Epithelial cell of proximal tubule (primary cell): ENCODE measurements around the gene AUTS2. TPM values are rescaled to one million over a fixed set of nuclear protein-coding genes. Genes with fewer than 3 reads are reported as not detected.
A peak's percentile ranks its signal among the peaks of the same experiment; 100 is the strongest.

Source experiments
- DNase-seq: peaks from one replicate; pipeline ENCODE4 v3.0.0-alpha.2; 2011; ENCODE audit warnings: low read depth
- H3K4me3 ChIP-seq: 2 replicates; pipeline ENCODE4 v1.5.1; 2011; ENCODE audit warnings: low read depth, mild to moderate bottlenecking, low read length
- total RNA-seq: library from RNA; depleted of rRNA; stranded (reverse); fragments of >200 nt; gene quantifications from 2 replicates; pipeline ENCODE4 v1.2.3, GENCODE V29; 2015
- TF ChIP-seq, protein P1 (sequence below): conservative IDR thresholded peaks from 2 replicates; pipeline ENCODE4 v1.5.1; 2012; ENCODE audit warnings: low read depth, mild to moderate bottlenecking, low read length

The AUTS2 gene
- total RNA-seq, 1 donor from 2014 or later: 10.0 TPM

DNA sequence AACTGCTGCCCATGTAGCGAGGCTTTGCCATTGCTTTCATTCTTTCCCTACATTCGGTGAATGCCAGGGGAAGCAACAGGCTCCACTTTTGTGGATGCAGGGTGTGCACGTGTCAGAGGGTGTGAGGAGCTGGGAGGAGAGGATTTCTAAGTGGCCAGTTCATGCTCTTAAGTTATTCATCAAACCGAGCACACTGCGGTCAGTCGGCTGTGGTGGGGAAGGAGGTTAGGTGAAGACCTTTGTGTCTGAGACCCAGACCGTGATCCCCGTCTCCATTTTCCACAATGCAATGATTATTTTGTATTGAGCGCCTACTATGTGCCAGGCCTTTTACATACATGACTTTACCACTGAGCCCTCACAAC is 1095.0 kb downstream of the AUTS2 start:
- TF ChIP-seq, protein P1, sequence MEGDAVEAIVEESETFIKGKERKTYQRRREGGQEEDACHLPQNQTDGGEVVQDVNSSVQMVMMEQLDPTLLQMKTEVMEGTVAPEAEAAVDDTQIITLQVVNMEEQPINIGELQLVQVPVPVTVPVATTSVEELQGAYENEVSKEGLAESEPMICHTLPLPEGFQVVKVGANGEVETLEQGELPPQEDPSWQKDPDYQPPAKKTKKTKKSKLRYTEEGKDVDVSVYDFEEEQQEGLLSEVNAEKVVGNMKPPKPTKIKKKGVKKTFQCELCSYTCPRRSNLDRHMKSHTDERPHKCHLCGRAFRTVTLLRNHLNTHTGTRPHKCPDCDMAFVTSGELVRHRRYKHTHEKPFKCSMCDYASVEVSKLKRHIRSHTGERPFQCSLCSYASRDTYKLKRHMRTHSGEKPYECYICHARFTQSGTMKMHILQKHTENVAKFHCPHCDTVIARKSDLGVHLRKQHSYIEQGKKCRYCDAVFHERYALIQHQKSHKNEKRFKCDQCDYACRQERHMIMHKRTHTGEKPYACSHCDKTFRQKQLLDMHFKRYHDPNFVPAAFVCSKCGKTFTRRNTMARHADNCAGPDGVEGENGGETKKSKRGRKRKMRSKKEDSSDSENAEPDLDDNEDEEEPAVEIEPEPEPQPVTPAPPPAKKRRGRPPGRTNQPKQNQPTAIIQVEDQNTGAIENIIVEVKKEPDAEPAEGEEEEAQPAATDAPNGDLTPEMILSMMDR: peak; percentile 10
- H3K4me3 ChIP-seq: peak overlapping the region; percentile 80
- peak; percentile 59 for DNase-seq

DNA sequence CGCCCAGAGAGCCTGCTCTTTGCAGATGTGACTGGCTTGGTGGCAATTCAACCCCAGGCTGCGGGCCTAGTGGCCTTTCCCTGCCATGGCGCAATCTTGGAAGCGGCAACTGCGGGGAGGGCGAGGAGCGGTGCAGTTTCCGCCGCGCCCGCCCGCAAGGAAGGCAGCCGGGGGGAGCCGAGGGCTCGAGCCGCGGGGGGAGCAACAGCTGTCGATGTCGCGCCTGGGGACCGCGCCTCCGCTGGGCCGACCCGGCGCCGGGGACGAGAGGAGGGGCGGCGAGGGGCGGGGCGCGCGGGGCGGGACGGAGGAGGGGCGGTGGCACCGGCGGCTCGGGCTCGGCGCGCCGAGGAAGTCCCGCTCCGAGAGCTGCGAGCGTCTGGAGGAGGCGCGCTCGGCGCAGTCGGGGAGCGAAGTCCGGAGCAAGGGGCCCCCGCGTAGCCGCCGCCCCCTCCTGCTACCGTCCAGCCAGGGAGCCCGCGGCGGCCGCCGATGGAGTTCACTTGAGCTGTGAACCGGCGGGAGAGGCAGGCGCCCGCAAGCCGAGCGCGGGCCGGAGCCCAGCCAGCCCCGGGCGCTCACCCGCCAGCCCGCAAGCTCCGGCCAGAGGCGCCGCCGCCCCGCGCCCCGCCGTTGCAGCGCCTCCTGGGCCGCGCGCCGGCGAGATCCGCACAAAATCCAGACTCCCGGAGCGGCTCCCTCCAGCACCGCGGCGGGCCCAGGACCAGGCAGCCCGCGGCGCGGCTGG is 1095.6 kb downstream of the AUTS2 start:
- H3K4me3 ChIP-seq: peak overlapping the region; percentile 80
- no peak for DNase-seq
- TF ChIP-seq, protein P1: no peak

DNA sequence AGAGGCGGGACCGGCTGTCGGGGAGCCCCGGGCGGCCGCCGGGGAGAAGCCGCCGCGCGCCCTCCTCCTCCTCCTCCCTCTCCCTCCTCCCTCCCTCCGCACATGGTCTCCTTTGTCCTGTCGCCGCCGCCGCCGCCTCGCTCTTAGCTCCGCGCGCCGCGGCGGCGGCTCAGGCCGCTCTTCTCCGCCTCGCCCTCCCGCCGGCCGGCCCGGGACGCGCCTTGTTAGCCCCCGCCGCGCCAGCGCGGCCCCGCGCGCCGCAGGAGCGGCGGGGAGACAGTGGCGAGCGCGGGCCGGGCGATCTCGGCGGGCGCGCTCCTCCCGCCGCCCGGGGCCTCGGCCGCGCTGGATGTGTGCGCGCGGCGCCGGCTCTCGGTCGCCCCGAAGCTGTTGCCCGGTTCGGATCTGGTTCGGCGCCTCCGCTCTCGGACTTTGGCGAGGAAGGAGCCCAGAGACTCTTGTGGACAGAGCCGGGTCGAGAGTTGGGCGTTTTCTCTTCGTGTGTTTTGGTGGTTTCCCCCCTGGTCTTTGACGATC is 1096.2 kb downstream of the AUTS2 start:
- TF ChIP-seq, protein P1: no peak
- no peak for DNase-seq
- peak overlapping the region; percentile 80 for H3K4me3 ChIP-seq

DNA sequence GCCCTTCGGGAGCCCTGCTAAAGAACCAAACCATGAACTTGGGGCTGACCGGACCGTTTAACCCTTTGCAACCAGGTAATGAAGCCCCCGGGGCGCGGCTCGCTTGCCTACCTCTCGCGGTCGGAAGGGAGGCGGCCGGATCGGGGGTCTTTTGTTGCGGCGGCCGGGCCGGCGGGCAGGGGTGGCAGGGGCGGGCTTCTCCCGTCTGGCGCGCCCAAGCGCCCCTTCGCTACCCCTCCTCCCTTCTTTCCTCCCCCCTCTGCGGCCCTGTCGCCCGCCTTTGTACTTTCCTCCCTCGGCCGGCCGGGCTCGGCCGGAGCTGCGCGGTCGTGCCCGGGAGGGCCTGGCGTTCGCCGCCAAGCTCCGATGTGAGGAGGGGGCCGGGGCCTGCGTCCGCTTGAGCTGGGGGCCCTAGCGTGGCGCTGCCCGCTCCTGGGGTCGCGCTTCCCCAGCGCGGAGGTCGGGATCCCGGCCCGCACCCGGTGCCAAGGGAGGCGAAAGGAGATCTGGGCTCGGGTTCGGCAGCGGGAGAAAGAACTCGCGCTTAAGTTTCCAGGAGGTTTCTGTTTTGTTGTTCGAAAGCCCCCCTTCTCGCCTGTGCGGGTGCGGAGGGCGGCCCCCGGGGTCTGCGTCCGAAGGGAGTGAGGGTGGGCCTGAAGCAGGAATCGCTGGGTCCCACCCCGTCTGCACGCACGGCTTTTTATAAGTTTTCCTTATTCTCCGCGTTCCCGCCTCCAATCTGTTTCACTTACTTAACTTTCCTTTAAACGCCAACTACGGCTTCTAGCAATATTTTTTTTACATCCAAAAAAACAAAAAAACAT is 1096.9 kb downstream of the AUTS2 start:
- peak overlapping the region; percentile 80 for H3K4me3 ChIP-seq
- DNase-seq: no peak
- TF ChIP-seq, protein P1: no peak

DNA sequence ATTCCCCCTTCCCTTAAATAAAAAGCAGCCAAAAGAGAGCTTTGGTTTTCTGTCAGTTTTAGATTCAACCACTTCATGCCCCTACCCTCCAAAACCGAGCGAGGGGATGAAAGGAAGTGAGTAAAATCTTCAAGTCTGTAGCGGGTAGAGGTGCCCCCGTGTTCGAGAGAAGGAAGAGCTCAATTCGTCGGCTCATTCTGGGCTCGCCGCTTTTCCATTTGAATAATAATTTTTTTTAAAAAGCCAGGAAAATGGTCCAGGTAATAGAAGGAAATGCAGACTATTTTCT is 1097.5 kb downstream of the AUTS2 start:
- TF ChIP-seq, protein P1: no peak
- DNase-seq: peak; percentile 7
- peak overlapping the region; percentile 80 for H3K4me3 ChIP-seq

DNA sequence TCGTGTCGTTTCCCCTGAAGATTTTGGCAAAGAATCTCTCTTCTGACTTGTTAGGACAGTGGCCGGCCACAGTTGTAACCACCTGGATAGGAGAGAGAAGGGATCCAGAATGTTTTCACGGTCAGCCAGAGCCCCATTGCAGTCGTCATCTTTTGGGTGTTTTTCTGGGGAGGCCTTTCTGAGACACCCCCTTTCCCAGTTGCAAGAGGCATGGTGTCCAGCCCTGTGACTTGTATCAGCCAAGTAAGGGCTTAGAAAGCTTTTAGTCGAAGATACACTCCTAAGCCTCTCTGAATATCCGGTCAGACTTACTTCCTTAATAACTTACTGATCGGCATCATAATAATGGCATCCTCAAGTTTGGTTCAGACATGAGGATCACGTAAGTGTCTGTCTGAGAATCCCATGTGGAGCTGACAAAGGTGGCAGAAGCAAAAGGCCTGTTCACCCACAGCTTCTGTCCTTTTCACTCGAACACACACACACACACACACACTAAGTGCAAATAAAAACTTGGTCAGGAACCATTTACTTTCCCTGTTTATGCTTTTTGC is 1098.0 kb downstream of the AUTS2 start:
- DNase-seq: peak; percentile 18
- TF ChIP-seq, protein P1: no peak
- H3K4me3 ChIP-seq: peak overlapping the region; percentile 80
